Heart left ventricle (tissue), 13 donors: Measurements from ENCODE around the gene PLPP6.
A peak's percentile ranks its signal among the peaks of the same experiment; 100 is the strongest.

Source experiments
- POLR2A ChIP-seq, 2 donors: fragments of 450-650 bp; IDR thresholded peaks; one replicate each; pipeline ENCODE4 v1.6.1; 2017; ENCODE audit warnings: antibody characterized with exemption in 2 of 2, mild to moderate bottlenecking in 2 of 2, moderate library complexity in 2 of 2
- TF ChIP-seq, protein P1 (sequence below), 12 donors: fragments of 200-600 bp; sonication (generic) in 4 of 12; IDR thresholded peaks; one replicate each; pipeline versions ENCODE4 v1.5.0 to v1.8.0; 2018 to 2022; ENCODE audit warnings: antibody characterized with exemption in 12 of 12, mild to moderate bottlenecking in 5 of 12
- donor health status: ischemic (EF 13 %, LVEDD 7.1; RV severe dilation, severe dysfunction).
- donor health status: DM: no; HTN: yes; CAD: no.
- donor health status: DM: no; HTN: no; CAD: no.
- donor health status: ischemic (EF 25% LVEDD 6.9; RV normal size, moderate dysfunction).
- donor health status: ischemic (EF 25% LVEDD 5.7; RV mildly dilated, moderate dysfunction).
- donor health status: ischemic (EF 35%, LVEDD 5.7; RV mildly dilated, moderate dysfunction).
- donor health status: nonischemic (EF 11% LVEDD 7.7; RV severe dilation, severe dysfunction).
- donor health status: DM: yes; HTN: yes; CAD: no.
- donor health status: PGD.
- donor health status: ischemic (EF 29% LVEDD 5.4; RV normal size, mild dysfunction).
- donor health status: nonischemic (EF 23%, LVEDD 6.1; RV moderate dilation, normal function).

DNA sequence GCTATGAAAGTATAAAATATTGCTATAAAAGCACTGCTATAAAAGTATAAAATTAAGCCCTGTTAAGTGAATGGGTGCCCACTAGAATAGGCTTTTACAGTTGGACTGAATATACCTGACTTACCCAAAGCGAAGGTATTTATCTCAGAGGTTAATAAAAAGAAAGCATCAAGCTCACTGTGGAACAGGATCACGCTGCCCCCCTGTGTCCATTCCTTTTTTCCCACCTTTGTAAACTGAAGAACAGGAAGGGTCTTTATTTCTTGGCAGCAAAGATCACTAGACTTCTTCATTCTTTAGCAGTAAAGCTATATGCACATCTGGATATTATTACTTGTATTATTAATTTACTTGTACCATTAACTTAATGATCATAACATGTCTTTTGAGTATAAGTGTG is 22.1 kb upstream of the PLPP6 start:
- TF ChIP-seq, protein P1, sequence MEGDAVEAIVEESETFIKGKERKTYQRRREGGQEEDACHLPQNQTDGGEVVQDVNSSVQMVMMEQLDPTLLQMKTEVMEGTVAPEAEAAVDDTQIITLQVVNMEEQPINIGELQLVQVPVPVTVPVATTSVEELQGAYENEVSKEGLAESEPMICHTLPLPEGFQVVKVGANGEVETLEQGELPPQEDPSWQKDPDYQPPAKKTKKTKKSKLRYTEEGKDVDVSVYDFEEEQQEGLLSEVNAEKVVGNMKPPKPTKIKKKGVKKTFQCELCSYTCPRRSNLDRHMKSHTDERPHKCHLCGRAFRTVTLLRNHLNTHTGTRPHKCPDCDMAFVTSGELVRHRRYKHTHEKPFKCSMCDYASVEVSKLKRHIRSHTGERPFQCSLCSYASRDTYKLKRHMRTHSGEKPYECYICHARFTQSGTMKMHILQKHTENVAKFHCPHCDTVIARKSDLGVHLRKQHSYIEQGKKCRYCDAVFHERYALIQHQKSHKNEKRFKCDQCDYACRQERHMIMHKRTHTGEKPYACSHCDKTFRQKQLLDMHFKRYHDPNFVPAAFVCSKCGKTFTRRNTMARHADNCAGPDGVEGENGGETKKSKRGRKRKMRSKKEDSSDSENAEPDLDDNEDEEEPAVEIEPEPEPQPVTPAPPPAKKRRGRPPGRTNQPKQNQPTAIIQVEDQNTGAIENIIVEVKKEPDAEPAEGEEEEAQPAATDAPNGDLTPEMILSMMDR (IDR thresholded peaks at IDR 0.05), result peak; percentile 33 to 61 (median 49)
- no peak for TF ChIP-seq POLR2A (IDR thresholded peaks at IDR 0.05)
